IMR-90 (cell line): ENCODE results near the gene JADE3. TPM values are rescaled to one million over a fixed set of nuclear protein-coding genes. Genes with fewer than 3 reads are reported as not detected.

ENCODE experiments used
- ATAC-seq: fragments of 200-7000 bp; cut with Tn5 transposase; 2 replicates; pipeline ENCODE4 v1.9.1; 2020; ENCODE audit warnings: low read depth, mild to moderate bottlenecking, moderate library complexity
- BruUV-seq: library from RNA; stranded (reverse); fragments of 400-500 nt; replicated peaks from 2 replicates; lab custom pipeline; 2021; lab: Mats Ljungman, UMichigan
- CTCF ChIA-PET: fragments of 300-600 bp; formaldehyde crosslinking; extraction: SDS; loops from one replicate; lab custom pipeline; 2021; ENCODE audit warnings: antibody characterized with exemption; lab: Yijun Ruan, JAX
- POLR2A ChIA-PET: fragments of 300-600 bp; sonication (Branson Sonifier 250); formaldehyde crosslinking; loops from one replicate; lab custom pipeline; 2022; ENCODE audit warnings: antibody characterized with exemption; ENCODE audit not compliant: unreplicated experiment; lab: Charles Lee
- DNase-seq: peaks from one replicate; pipeline ENCODE4 v3.0.0; 2013
- H2AFZ ChIP-seq: replicated peaks from 2 replicates; pipeline ENCODE3; 2013; ENCODE audit warnings: low read length, mild to moderate bottlenecking; ENCODE audit not compliant: poor library complexity
- H2AK5ac ChIP-seq: 2 replicates; pipeline ENCODE4 v1.6.1; 2013; ENCODE audit warnings: low read depth, low read length, inconsistent platforms
- H2AK9ac ChIP-seq: replicated peaks from 2 replicates; pipeline ENCODE3; 2013; ENCODE audit warnings: mild to moderate bottlenecking, low read depth, low read length, moderate library complexity; ENCODE audit not compliant: poor library complexity
- H2BK120ac ChIP-seq: 2 replicates; pipeline ENCODE4 v1.6.1; 2013; ENCODE audit warnings: low read depth, low read length, inconsistent platforms
- H2BK15ac ChIP-seq: 3 replicates; pipeline ENCODE4 v1.6.1; 2013; ENCODE audit warnings: low read depth, low read length, inconsistent platforms
- H2BK20ac ChIP-seq: 2 replicates; pipeline ENCODE4 v1.6.1; 2013; ENCODE audit warnings: low read depth, mild to moderate bottlenecking, inconsistent platforms, low read length, moderate library complexity
- H2BK5ac ChIP-seq: 2 replicates; pipeline ENCODE4 v1.6.1; 2013; ENCODE audit warnings: mild to moderate bottlenecking, low read depth, low read length, inconsistent platforms; ENCODE audit not compliant: poor library complexity, severe bottlenecking
- H3K14ac ChIP-seq: replicated peaks from 2 replicates; pipeline ENCODE4 v1.6.1; 2013; ENCODE audit warnings: low read depth, low read length, inconsistent platforms
- H3K18ac ChIP-seq: 2 replicates; pipeline ENCODE4 v1.6.1; 2013; ENCODE audit warnings: low read depth, low read length, control low read depth
- H3K23ac ChIP-seq: 2 replicates; pipeline ENCODE4 v1.6.1; 2013; ENCODE audit warnings: low read depth, low read length, inconsistent platforms
- H3K27ac ChIP-seq: 2 replicates; pipeline ENCODE4 v1.5.1; 2013; ENCODE audit warnings: mild to moderate bottlenecking, control low read depth, low read length; ENCODE audit not compliant: insufficient read depth
- H3K27me3 ChIP-seq: 2 replicates; pipeline ENCODE4 v1.6.1; 2013; ENCODE audit warnings: low read length; ENCODE audit not compliant: control insufficient read depth, insufficient read depth
- H3K36me3 ChIP-seq: 2 replicates; pipeline ENCODE4 v1.6.1; 2013; ENCODE audit warnings: low read length, mixed read lengths; ENCODE audit not compliant: control insufficient read depth, insufficient read depth
- H3K4ac ChIP-seq: 2 replicates; pipeline ENCODE4 v1.6.1; 2013; ENCODE audit warnings: low read depth, low read length, inconsistent platforms
- H3K4me1 ChIP-seq: 2 replicates; pipeline ENCODE4 v1.6.1; 2013; ENCODE audit warnings: low read length, mixed read lengths; ENCODE audit not compliant: control insufficient read depth, insufficient read depth
- H3K4me2 ChIP-seq: 2 replicates; pipeline ENCODE4 v1.6.1; 2013; ENCODE audit warnings: low read depth, mild to moderate bottlenecking, control low read depth, low read length, moderate library complexity
- H3K4me3 ChIP-seq: 2 replicates; pipeline ENCODE4 v1.5.1; 2013; ENCODE audit warnings: low read depth, mild to moderate bottlenecking, control low read depth, low read length, moderate library complexity; ENCODE audit not compliant: insufficient read depth
- H3K56ac ChIP-seq: 2 replicates; pipeline ENCODE4 v1.6.1; 2013; ENCODE audit warnings: low read length, inconsistent platforms; ENCODE audit not compliant: insufficient read depth; ENCODE audit errors: extremely low read depth
- H3K79me1 ChIP-seq, 2 experiments: 2 replicates each; pipeline ENCODE4 v1.6.1; 2013; ENCODE audit warnings: low read length in 2 of 2, inconsistent platforms in 1 of 2, low read depth in 1 of 2
- H3K9ac ChIP-seq: 2 replicates; pipeline ENCODE4 v1.6.1; 2013; ENCODE audit warnings: low read depth, low read length, control low read depth
- H3K9me1 ChIP-seq: 2 replicates; pipeline ENCODE4 v1.6.1; 2013; ENCODE audit warnings: low read length, inconsistent platforms; ENCODE audit not compliant: insufficient read depth
- H3K9me3 ChIP-seq: 2 replicates; pipeline ENCODE4 v1.6.1; 2013; ENCODE audit warnings: low read length; ENCODE audit not compliant: control insufficient read depth, insufficient read depth
- H4K20me1 ChIP-seq: 2 replicates; pipeline ENCODE4 v1.6.1; 2013; ENCODE audit warnings: low read length, inconsistent platforms; ENCODE audit not compliant: insufficient read depth
- H4K5ac ChIP-seq: 2 replicates; pipeline ENCODE4 v1.6.1; 2013; ENCODE audit warnings: mild to moderate bottlenecking, low read depth, low read length, control low read depth
- H4K8ac ChIP-seq, 2 experiments: 2 replicates each; pipeline ENCODE4 v1.6.1; 2013; ENCODE audit warnings: low read depth in 2 of 2, low read length in 2 of 2, control low read depth in 1 of 2, inconsistent platforms in 1 of 2
- H4K91ac ChIP-seq: 2 replicates; pipeline ENCODE4 v1.6.1; 2013; ENCODE audit warnings: low read depth, low read length, inconsistent platforms; ENCODE audit not compliant: insufficient read depth
- dilution Hi-C: fragments of 300-500 bp; cut with HindIII; formaldehyde crosslinking; loops from one replicate; pipeline ENCODE4 v1.14.3; 2018; ENCODE audit warnings: low sequenced_read_pairs; ENCODE audit not compliant: unreplicated experiment
- in situ Hi-C: fragments of 300-500 bp; cut with MboI; formaldehyde crosslinking; loops from 3 replicates; pipeline ENCODE4 v1.14.3; 2019; ENCODE audit warnings: low sequenced_read_pairs, inconsistent platforms, mixed read lengths
- intact Hi-C: fragments of 100-400 bp; cut with micrococcal nuclease; formaldehyde crosslinking; loops from 2 replicates; pipeline ENCODE4 v1.10.0; 2022
- polyA plus RNA-seq, 3 experiments: library from polyadenylated mRNA; depleted of rRNA; stranded (reverse); fragments of >200 nt; gene quantifications; 2 replicates each; pipeline ENCODE4 v1.2.3, GENCODE V29; 2012; ENCODE audit warnings: low replicate concordance in 1 of 3
- total RNA-seq: library from RNA; depleted of rRNA; stranded (reverse); fragments of >200 nt; gene quantifications from 2 replicates; pipeline ENCODE4 v1.2.3, GENCODE V29; 2012
- TF ChIP-seq, protein P1 (sequence below): conservative IDR thresholded peaks from 2 replicates; pipeline ENCODE4 v1.5.1; 2012; ENCODE audit warnings: mild to moderate bottlenecking, low read depth, low read length, improper control_type of control experiment

JADE3 gene
- total and polyA plus RNA-seq, 2 of the 4 experiments (the other 2 are of a cell fraction) = 2.1 to 4.7 TPM

DNA sequence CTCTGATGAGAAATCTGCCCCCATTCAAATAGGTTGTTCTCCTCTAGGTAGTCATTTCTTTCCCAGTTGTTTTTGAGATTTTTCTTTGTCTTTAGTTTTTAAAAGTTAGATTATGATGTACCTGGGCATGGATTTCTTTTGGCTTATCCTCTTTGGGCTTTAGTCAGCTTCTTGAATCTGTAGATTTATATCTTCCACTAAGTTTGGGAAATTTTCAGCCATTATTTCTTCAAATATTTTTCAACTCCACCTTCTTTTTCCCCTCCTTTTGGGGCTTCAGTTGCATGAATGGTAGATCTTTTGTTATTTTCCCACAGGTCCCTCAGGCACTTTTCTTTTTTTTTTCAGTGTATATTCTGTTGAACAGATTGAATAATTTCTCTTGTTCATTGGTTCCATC is 77.3 kb downstream of the JADE3 start:
- H3K36me3 ChIP-seq = 0 out of 2 replicates have a peak, but pooled peaks cover 2% of the 10 kb centered on the region
- H4K5ac ChIP-seq = no peak overlapping the region
- no peaks in the 10 kb centered on the region for H3K4me1 ChIP-seq
- ATAC-seq (no peak), DNase-seq (no peak)
- no peak overlapping the region for H3K18ac ChIP-seq
- H3K4ac ChIP-seq = no peak overlapping the region
- no peak overlapping the region for H2BK20ac ChIP-seq
- ChIA-PET CTCF (no interaction called here), POLR2A (no interaction called here)
- H2BK120ac ChIP-seq = no peak overlapping the region
- no peak overlapping the region for H3K4me3 ChIP-seq
- no TSS peak for BruUV-seq
- H3K23ac ChIP-seq = no peak overlapping the region
- no peaks in the 10 kb centered on the region for H3K79me1 ChIP-seq
- TF ChIP-seq, protein P1, sequence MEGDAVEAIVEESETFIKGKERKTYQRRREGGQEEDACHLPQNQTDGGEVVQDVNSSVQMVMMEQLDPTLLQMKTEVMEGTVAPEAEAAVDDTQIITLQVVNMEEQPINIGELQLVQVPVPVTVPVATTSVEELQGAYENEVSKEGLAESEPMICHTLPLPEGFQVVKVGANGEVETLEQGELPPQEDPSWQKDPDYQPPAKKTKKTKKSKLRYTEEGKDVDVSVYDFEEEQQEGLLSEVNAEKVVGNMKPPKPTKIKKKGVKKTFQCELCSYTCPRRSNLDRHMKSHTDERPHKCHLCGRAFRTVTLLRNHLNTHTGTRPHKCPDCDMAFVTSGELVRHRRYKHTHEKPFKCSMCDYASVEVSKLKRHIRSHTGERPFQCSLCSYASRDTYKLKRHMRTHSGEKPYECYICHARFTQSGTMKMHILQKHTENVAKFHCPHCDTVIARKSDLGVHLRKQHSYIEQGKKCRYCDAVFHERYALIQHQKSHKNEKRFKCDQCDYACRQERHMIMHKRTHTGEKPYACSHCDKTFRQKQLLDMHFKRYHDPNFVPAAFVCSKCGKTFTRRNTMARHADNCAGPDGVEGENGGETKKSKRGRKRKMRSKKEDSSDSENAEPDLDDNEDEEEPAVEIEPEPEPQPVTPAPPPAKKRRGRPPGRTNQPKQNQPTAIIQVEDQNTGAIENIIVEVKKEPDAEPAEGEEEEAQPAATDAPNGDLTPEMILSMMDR = no peak
- no peak overlapping the region for H2AK9ac ChIP-seq
- H2BK15ac ChIP-seq = no peak overlapping the region
- H3K9ac ChIP-seq = no peak overlapping the region
- no peaks in the 10 kb centered on the region for H3K9me1 ChIP-seq
- intact Hi-C loops (no loop called here), in situ Hi-C loops (no loop called here), dilution Hi-C loops (no loop called here)
- no peak overlapping the region for H3K56ac ChIP-seq
- no peaks in the 10 kb centered on the region; the same call in 1 of the 2 replicates for H3K27me3 ChIP-seq
- H3K27ac ChIP-seq = no peak overlapping the region
- H4K91ac ChIP-seq = no peak overlapping the region
- H2AK5ac ChIP-seq = no peak overlapping the region
- no peaks in the 10 kb centered on the region for H4K20me1 ChIP-seq
- no peak overlapping the region for H4K8ac ChIP-seq
- no peak overlapping the region for H2AFZ ChIP-seq
- H3K9me3 ChIP-seq = peaks cover 3% of the 10 kb centered on the region; the same call in 1 of the 2 replicates
- no peak overlapping the region for H2BK5ac ChIP-seq
- no peak overlapping the region for H3K14ac ChIP-seq
- no peak overlapping the region for H3K4me2 ChIP-seq
